Loucy (cell line): ENCODE data around the gene TTYH2.

Source experiments
- CTCF ChIP-seq: fragments of 200-600 bp; sonication (generic); conservative IDR thresholded peaks from 2 replicates; pipeline ENCODE4 v1.5.1; 2014; ENCODE audit warnings: mild to moderate bottlenecking, antibody characterized with exemption, low read length
- EZH2phosphoT487 ChIP-seq: fragments of 200-600 bp; IDR thresholded peaks from 2 replicates; pipeline ENCODE4 v1.6.1; 2018; ENCODE audit warnings: antibody characterized with exemption, mild to moderate bottlenecking, moderate library complexity, borderline replicate concordance

- no peak for TF ChIP-seq CTCF
- TF ChIP-seq EZH2phosphoT487: no peak
These were observed 8.1 kb upstream of the TTYH2 start for GRCh38 chr17:74205274-74205673.
